ENCODE measurements around the gene DIAPH3.

The DIAPH3 gene

GRCh38 chr13:59873309-59873708 lies 290.4 kb downstream of the DIAPH3 start:
- Histone ChIP-seq H3K36me3 (ENCODE audit: control insufficient read depth, low read length) (peaks cover 14% of the 10 kb centered on the region; the same call in 1 of the 2 replicates), H3K4me1 (ENCODE audit: control insufficient read depth, low read length) (no peaks in the 10 kb centered on the region), H3K27me3 (ENCODE audit: control insufficient read depth, low read length) (no peaks in the 10 kb centered on the region), H3K9me2 (replicated peaks; ENCODE audit: control insufficient read depth, low read length) (no peaks in the 10 kb centered on the region), H3K79me2 (ENCODE audit: control insufficient read depth, low read length) (no peaks in the 10 kb centered on the region), H3K4me2 (ENCODE audit: low read length) (no peak overlapping the region), H4K20me1 (ENCODE audit: control insufficient read depth, insufficient read depth, low read depth, low read length) (no peaks in the 10 kb centered on the region), H3K27ac (ENCODE audit: low read depth, low read length) (no peak overlapping the region), H3K4me3 (ENCODE audit: low read length) (no peak overlapping the region), H3K9me3 (ENCODE audit: control insufficient read depth, insufficient read depth, low read length) (no peaks in the 10 kb centered on the region), H3F3A (ENCODE audit: control insufficient read depth, insufficient read depth) (no peaks in the 10 kb centered on the region)
- TF ChIP-seq EZH2phosphoT487 (IDR thresholded peaks at IDR 0.05; ENCODE audit: borderline replicate concordance, low read length) (no peak), CTCF (IDR thresholded peaks at IDR 0.05; ENCODE audit: low read depth, low read length, poor library complexity, severe bottlenecking) (no peak)

GRCh38 chr13:59867867-59868266 lies 295.9 kb downstream of the DIAPH3 start:
- H3F3A ChIP-seq (ENCODE audit: control insufficient read depth, insufficient read depth) = no peaks in the 10 kb centered on the region
- H3K36me3 ChIP-seq (ENCODE audit: control insufficient read depth, low read length) = no peaks in the 10 kb centered on the region
- no peaks in the 10 kb centered on the region for H3K9me3 ChIP-seq (ENCODE audit: control insufficient read depth, insufficient read depth, low read length)
- no peaks in the 10 kb centered on the region for H3K27me3 ChIP-seq (ENCODE audit: control insufficient read depth, low read length)
- no peaks in the 10 kb centered on the region for H3K9me2 ChIP-seq (replicated peaks; ENCODE audit: control insufficient read depth, low read length)
- no peak overlapping the region for H3K4me2 ChIP-seq (ENCODE audit: low read length)
- no peak overlapping the region for H3K4me3 ChIP-seq (ENCODE audit: low read length)
- H4K20me1 ChIP-seq (ENCODE audit: control insufficient read depth, insufficient read depth, low read depth, low read length) = no peaks in the 10 kb centered on the region
- H3K79me2 ChIP-seq (ENCODE audit: control insufficient read depth, low read length) = no peaks in the 10 kb centered on the region
- H3K27ac ChIP-seq (ENCODE audit: low read depth, low read length) = no peak overlapping the region
- no peak for TF ChIP-seq CTCF (IDR thresholded peaks at IDR 0.05; ENCODE audit: low read depth, low read length, poor library complexity, severe bottlenecking)
- no peak for TF ChIP-seq EZH2phosphoT487 (IDR thresholded peaks at IDR 0.05; ENCODE audit: borderline replicate concordance, low read length)
- no peaks in the 10 kb centered on the region for H3K4me1 ChIP-seq (ENCODE audit: control insufficient read depth, low read length)

- Histone ChIP-seq H3K9me3 (ENCODE audit: control insufficient read depth, insufficient read depth, low read length) (no peaks in the 10 kb centered on the region), H3K79me2 (ENCODE audit: control insufficient read depth, low read length) (no peaks in the 10 kb centered on the region), H3K4me2 (ENCODE audit: low read length) (no peak overlapping the region), H3K4me3 (ENCODE audit: low read length) (no peak overlapping the region), H3K27me3 (ENCODE audit: control insufficient read depth, low read length) (no peaks in the 10 kb centered on the region), H4K20me1 (ENCODE audit: control insufficient read depth, insufficient read depth, low read depth, low read length) (no peaks in the 10 kb centered on the region), H3F3A (ENCODE audit: control insufficient read depth, insufficient read depth) (no peaks in the 10 kb centered on the region), H3K36me3 (ENCODE audit: control insufficient read depth, low read length) (no peaks in the 10 kb centered on the region), H3K9me2 (replicated peaks; ENCODE audit: control insufficient read depth, low read length) (no peaks in the 10 kb centered on the region), H3K4me1 (ENCODE audit: control insufficient read depth, low read length) (no peaks in the 10 kb centered on the region), H3K27ac (ENCODE audit: low read depth, low read length) (no peak overlapping the region)
- no peak for TF ChIP-seq CTCF (IDR thresholded peaks at IDR 0.05; ENCODE audit: low read depth, low read length, poor library complexity, severe bottlenecking)
Measured at GRCh38 chr13:59865398-59865797, 298.3 kb downstream of the DIAPH3 start.

- Histone ChIP-seq H3K79me2 (ENCODE audit: control insufficient read depth, low read length) (no peaks in the 10 kb centered on the region), H3K27ac (ENCODE audit: low read depth, low read length) (no peak overlapping the region)
Measured at GRCh38 chr13:59863621-59864020, 300.1 kb downstream of the DIAPH3 start.

More at GRCh38 chr13:59863621-59864020, 300.1 kb downstream of the DIAPH3 start:
- H3K4me1 ChIP-seq (ENCODE audit: control insufficient read depth, low read length) = no peaks in the 10 kb centered on the region
- H3K36me3 ChIP-seq (ENCODE audit: control insufficient read depth, low read length) = no peaks in the 10 kb centered on the region
- H3K9me2 ChIP-seq (replicated peaks; ENCODE audit: control insufficient read depth, low read length) = no peaks in the 10 kb centered on the region
- H3K9me3 ChIP-seq (ENCODE audit: control insufficient read depth, insufficient read depth, low read length) = no peaks in the 10 kb centered on the region
- no peak overlapping the region for H3K4me3 ChIP-seq (ENCODE audit: low read length)
- no peaks in the 10 kb centered on the region for H3K27me3 ChIP-seq (ENCODE audit: control insufficient read depth, low read length)
- no peak overlapping the region for H3K4me2 ChIP-seq (ENCODE audit: low read length)
- no peaks in the 10 kb centered on the region for H3F3A ChIP-seq (ENCODE audit: control insufficient read depth, insufficient read depth)
- no peaks in the 10 kb centered on the region for H4K20me1 ChIP-seq (ENCODE audit: control insufficient read depth, insufficient read depth, low read depth, low read length)
- TF ChIP-seq EZH2phosphoT487 (IDR thresholded peaks at IDR 0.05; ENCODE audit: borderline replicate concordance, low read length) = no peak

Data from DOHH2 (cell line).